Measurements from ENCODE around the gene TIMM23. TPM values are rescaled to one million over a fixed set of nuclear protein-coding genes. Genes with fewer than 3 reads are reported as not detected.

Gene TIMM23
- total RNA-seq, 1 experiment from 2014 or later = 70.1 TPM

GRCh38 chr10:46050941-46051623, 78.8 kb downstream of the TIMM23 start:
- Histone ChIP-seq H3K9ac (ENCODE audit: low read length) (no peak overlapping the region), H3K36me3 (ENCODE audit: control insufficient read depth in 1 of 2, insufficient read depth in 2 of 2, low read length in 2 of 2) (no peaks in the 10 kb centered on the region), H3K4me3 (replicated peaks in 1 of 2; ENCODE audit: low read depth in 1 of 2, low read length in 2 of 2) (no peak overlapping the region), H2AFZ (ENCODE audit: low read depth, low read length, poor library complexity, severe bottlenecking) (no peak overlapping the region), H3K9me3 (ENCODE audit: control insufficient read depth in 1 of 2, insufficient read depth in 1 of 2, low read depth in 1 of 2, low read length in 2 of 2) (no peaks in the 10 kb centered on the region), H3K79me2 (ENCODE audit: insufficient read depth, low read length) (no peaks in the 10 kb centered on the region), H3K4me1 (ENCODE audit: control insufficient read depth in 1 of 2, insufficient read depth in 2 of 2, low read length in 2 of 2) (0 out of 4 replicates have a peak, but pooled peaks cover 0 to 2% of the 10 kb centered on the region in 2 experiments), H3K4me2 (ENCODE audit: low read length) (no peak overlapping the region), H3K9me2 (ENCODE audit: insufficient read depth) (no peaks in the 10 kb centered on the region), H3K27me3 (ENCODE audit: insufficient read depth, low read length) (peaks cover 9% of the 10 kb centered on the region; the same call in 1 of the 2 replicates), H4K20me1 (ENCODE audit: insufficient read depth) (no peaks in the 10 kb centered on the region), H3K27ac (ENCODE audit: low read depth, low read length) (no peak overlapping the region)
- ATAC-seq = no peak
- TF ChIP-seq CBX3 (IDR thresholded peaks at IDR 0.05; ENCODE audit: low read depth) = no peak
- no peak for TF ChIP-seq EZH2phosphoT487 (IDR thresholded peaks at IDR 0.05; ENCODE audit: borderline replicate concordance)
- no peak for TF ChIP-seq REST (IDR thresholded peaks at IDR 0.05; ENCODE audit: low read depth)
- no peak for TF ChIP-seq ELF1 (IDR thresholded peaks at IDR 0.05; ENCODE audit: borderline replicate concordance, low read depth)
- no peak for TF ChIP-seq ZFX (IDR thresholded peaks at IDR 0.05)
- no peak for TF ChIP-seq CTCF (IDR thresholded peaks at IDR 0.05 in 2 of 3, conservative IDR thresholded peaks at IDR 0.05 in 1 of 3; ENCODE audit: borderline replicate concordance in 1 of 3, insufficient read depth in 1 of 3, low read depth in 2 of 3, low read length in 2 of 3)
- no peak for TF ChIP-seq RAD21 (IDR thresholded peaks at IDR 0.05; ENCODE audit: low read depth)
- TF ChIP-seq FOSL1 (IDR thresholded peaks at IDR 0.05; ENCODE audit: low read depth) = no peak
- TF ChIP-seq TCF7L2 (IDR thresholded peaks at IDR 0.05; ENCODE audit: borderline replicate concordance, extremely low read depth, insufficient read depth, insufficient read length) = no peak
- no peak for TF ChIP-seq SIN3A (IDR thresholded peaks at IDR 0.05; ENCODE audit: low read depth)
- TF ChIP-seq ATF3 (IDR thresholded peaks at IDR 0.05) = no peak
- TF ChIP-seq CEBPB (IDR thresholded peaks at IDR 0.05; ENCODE audit: low read depth) = no peak
- TF ChIP-seq SRF (IDR thresholded peaks at IDR 0.05; ENCODE audit: low read depth) = no peak
- no peak for TF ChIP-seq ZBTB33 (IDR thresholded peaks at IDR 0.05; ENCODE audit: extremely low read depth, insufficient replicate concordance, low read length)
- no peak for TF ChIP-seq YY1 (IDR thresholded peaks at IDR 0.05; ENCODE audit: extremely low read depth, insufficient replicate concordance, low read depth, low read length)
- TF ChIP-seq SP1 (IDR thresholded peaks at IDR 0.05; ENCODE audit: low read depth) = no peak
- no TSS peak for BruUV-seq (replicated peaks)
- ChIA-PET CTCF (no interaction called here), POLR2A (no interaction called here), RAD21 (ENCODE audit: low non-redundant PET in 1 of 2, low total read pairs in 2 of 2, uncharacterized antibody in 2 of 2, unreplicated experiment in 2 of 2) (no interaction called here)
- intact Hi-C loops (cut with micrococcal nuclease) = no loop called here
- DNase-seq (ENCODE audit: low read depth, low spot score) = no peak
